M059J (cell line): ENCODE measurements around the gene TSHZ3. TPM values are rescaled to one million over a fixed set of nuclear protein-coding genes. Genes with fewer than 3 reads are reported as not detected.

Experiments
- DNase-seq: peaks from one replicate; pipeline ENCODE4 v3.0.0-alpha.2; 2012; ENCODE audit warnings: low read depth
- total RNA-seq: library from RNA; depleted of rRNA; stranded (reverse); fragments of >200 nt; shearing (Covaris generic); gene quantifications from 2 replicates; pipeline ENCODE4 v1.2.3, GENCODE V29; 2014

TSHZ3 gene
- total RNA-seq, 1 experiment from 2014 or later, result 0.22 TPM

DNA sequence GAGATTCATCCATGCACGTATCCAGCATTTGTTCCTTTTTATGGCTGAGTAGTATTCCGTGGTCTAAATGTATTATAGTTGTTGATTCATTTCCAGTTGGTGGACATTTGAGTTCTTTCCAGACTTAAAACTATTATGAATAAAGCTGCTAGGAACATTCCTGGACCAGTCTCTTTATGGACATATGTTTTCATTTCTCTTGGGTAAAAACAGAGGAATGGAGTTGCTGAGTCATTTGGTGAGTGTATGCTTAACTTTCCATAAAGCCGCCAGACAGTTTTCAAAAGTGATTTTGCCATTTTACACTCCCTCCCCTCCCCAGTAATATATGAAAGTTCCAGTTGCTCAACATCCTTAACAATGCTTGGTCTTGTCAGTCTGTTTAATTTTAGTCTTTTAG, 116.4 kb downstream of the TSHZ3 start:
- DNase-seq, result peak; percentile 24

DNA sequence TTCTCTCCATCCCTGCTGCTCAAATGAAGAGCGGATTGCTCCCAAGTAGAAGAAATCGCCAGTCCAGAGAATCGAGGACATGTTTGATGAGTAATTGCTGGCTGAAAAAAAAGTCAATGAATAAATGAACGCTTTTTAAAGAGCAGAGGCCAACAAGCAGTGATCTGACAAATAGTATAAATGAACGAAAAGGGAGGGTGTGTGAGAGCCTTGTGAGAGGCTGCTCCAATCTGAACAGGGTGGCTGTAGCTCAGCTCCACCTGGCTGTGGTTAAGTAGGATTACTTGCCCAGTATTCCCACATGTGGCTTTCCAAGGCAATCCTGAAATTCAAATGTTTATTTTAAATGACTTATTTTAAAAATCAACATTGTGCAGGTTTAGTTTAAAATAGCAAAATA, 117.1 kb downstream of the TSHZ3 start:
- peak; percentile 33 for DNase-seq

DNA sequence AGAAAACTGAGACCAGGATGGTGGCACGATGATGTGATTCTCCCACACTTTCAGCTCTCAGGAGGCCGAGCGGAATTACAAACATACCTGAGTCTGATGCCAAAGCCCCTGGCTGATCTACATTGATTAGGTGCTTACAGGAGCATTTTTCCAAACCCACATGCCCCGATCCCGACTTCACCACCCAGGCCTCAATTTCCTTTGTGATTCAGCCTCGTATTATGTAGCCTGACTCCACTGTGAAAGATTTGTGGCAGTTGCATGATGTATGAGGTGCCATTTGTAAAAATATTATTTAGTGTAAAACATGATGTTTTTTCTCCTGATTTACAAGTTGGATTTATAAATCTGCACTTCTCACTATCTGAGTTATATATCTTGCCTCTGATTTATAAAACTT, 118.0 kb downstream of the TSHZ3 start:
- DNase-seq, result no peak

DNA sequence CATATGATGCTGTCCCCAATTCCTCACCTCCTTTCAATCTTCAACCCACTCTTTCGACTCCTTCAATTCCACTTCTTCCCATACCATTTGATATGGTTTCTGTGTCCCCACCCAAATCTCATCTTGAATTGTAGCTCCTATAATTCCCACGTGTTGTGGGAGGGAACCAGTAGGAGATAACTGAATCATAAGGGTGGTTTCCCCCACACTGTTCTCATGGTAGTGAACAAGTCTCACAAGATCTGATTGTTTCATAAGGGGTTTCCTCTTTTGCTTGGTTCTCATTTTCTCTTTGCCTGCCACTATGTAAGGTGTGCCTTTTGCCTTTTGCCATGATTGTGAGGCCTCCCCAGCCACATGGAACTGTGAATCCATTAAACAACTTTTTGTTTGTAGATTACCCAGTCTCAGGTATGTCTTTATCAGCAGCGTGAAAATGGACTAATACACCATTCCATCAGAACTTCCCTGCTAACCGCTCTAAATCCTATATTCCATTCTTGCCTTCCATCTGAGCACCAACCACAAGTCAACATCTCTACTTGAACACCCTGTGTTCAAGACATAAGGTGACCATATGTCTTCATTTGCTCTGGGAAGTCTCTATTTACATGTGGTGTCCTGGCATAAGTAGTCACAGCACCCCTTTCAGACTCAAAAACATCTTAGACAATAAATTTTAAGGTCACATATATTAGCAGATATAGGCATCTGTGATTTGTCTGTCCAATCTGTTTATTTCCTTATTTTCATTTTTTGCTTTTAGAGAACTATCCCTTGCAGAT, 122.9 kb downstream of the TSHZ3 start:
- DNase-seq, result no peak
